ENCODE results near the gene HS6ST1.

HS6ST1 gene

DNA sequence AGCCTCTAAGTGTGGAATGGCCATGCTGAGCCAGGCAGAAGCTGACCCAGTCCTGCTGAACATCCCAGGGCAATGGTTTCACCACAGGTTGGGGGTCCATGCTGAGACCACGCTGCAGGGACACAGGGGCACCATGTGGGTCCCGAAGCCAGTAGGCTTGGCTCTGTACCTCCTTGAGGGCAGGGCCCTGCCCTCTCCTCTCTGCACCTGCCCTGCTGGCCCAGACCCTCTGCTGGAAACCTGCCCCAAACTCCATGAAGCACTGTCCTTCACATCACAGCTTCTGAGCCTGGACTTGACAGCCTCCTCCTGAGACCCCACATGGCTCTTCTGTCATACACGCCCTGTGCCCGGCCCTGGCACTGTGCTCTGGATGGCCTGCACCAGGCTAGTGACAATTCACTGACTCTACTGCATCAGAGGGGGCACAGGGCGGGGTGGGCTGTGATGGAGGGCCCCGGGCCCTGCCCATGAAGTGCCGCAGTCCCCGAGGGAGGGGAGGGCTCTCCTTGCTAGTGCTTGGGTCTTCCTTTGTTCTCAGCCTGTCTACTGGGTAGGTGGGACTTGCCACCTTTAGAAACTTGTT lies 24.7 kb downstream of the HS6ST1 start:
- DNase-seq, result no peak

DNA sequence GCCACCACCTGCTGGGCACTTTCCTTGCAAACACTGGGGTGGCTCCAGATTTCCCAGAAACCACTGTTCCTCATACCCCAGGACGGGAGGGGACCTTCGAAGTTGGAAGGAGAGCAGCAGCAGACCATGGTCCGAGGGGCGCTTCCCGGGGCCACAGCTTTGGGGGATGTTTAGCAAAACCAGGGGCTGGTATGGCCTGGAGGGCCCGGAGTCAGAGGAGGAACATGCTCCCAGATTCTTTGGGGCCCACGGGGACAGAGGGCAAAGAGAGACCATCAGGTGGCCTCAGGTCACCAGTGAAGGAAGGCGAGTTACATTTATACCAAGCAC lies 25.3 kb downstream of the HS6ST1 start:
- DNase-seq, result no peak

DNA sequence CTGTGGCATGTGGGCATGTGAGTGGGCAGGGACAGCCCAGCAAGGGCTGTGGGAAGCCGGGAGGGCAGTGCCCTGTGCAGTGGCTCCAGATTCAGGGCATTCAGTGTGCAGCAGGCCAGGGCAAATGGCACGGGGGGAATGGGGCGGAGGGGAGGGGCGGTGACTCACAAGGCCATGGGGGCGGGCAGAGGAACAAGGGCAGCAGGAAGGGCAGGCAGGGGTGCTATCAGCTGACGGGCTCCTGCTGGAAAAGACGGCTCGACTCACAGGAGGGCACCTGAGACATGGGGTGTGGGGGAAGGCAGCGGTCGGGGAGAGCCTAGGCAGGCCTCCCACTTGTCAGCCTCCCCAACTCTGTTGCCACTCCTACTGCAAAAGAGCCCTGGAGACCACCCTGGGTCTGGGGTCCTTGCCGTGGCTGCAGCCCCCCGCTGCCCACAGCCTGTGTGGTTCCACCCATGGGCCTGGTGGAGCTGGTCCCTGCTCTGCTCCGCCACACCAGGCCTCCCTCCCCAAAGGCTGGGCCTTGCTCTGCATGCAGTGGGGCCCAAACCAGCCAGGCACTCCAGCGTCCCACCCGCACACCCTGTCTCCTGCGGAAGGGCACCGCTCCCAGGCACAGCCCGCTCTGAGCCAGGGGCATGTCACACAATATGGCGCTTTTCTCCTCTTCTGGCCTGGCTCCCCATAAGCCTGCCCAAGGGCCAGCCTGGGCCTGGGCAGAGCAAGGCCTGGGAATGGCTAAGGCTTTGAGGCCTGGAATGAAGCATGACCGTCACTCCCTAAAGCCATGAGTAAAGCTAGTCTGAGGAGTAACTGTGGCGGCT lies 25.9 kb downstream of the HS6ST1 start:
- no peak for DNase-seq

GRCh38 chr2:128291844-128292598 lies 26.6 kb downstream of the HS6ST1 start:
- no peak for DNase-seq

DNA sequence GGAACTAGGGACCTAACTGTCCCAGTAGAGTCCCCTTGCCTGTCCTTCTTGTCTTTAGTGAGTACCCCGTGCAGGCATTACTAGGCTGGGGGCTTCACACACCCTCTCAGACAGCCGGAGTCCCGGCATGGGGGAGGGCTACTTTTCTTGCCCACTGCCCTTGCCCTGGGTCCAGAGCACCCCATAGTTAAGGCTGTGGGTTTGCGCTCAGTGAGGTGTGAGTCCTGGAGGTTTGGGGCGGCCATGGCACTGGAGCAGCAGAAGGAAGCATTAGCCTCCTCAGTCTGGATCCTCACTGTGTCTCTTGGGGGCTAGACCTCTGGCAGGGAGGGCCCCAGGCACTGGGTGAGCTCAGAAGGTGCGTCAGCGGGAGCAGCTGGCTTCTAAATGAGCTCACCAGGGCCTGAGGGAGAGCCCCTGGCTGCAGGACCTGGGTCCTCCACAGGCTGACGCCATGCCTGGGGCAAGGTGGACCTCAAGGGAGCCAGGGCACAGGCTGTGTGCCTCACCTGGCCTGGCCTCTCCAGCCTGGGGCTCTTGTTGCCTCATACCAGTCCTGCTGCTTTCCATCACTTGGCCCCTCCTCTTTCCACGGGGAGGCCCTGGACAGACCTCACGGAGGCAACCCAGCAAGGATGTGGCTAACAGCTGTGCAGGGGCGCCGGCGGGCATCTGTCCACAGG lies 27.4 kb downstream of the HS6ST1 start:
- no peak for DNase-seq

DNA sequence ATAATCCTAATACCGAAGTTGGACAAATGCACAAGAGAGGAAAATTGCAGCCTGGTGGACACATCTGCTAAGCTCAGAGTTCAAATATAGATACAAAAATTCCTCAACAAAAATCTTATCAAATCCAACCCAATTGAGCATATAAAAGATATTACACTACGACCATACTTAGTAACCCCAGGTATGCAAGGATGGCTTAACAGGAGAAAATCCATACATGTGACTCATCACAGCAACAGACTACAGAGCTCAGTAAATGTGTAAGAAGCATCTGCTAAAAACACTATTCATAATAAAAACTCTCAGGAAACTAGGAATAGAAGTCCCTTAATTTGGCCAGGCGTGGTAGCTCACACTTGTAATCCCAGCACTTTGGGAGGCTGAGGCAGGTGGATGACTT lies 28.3 kb downstream of the HS6ST1 start:
- DNase-seq, result no peak

DNA sequence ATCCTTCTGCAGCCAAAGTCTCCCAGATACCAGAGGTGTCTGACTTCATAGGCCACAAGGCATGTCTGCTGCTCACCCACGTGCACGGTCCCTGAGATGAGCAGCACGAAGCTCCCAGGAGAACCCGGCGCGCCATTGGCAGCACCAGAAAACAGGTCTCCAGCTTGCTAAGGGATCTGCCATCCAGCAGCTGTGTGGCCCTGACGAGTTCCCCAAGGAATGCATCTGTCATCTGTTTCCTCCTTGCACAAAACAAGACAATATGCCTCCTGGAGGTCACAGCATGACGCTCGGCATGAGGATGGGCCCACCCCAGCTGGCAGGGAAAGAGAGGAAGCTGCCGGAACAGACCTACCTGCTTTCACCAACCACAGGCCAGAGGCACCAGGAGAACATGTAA lies 29.2 kb downstream of the HS6ST1 start:
- no peak for DNase-seq

GRCh38 chr2:128288781-128289180 lies 29.9 kb downstream of the HS6ST1 start:
- no peak for DNase-seq

- DNase-seq, result no peak
Observed at GRCh38 chr2:128287780-128288735, 30.6 kb downstream of the HS6ST1 start.

- no peak for DNase-seq
Observed at GRCh38 chr2:128286905-128287779, 31.5 kb downstream of the HS6ST1 start.

GRCh38 chr2:128286011-128286721 lies 32.5 kb downstream of the HS6ST1 start:
- no peak for DNase-seq

- DNase-seq, result no peak
Observed at GRCh38 chr2:128285329-128285931, 33.2 kb downstream of the HS6ST1 start.

DNA sequence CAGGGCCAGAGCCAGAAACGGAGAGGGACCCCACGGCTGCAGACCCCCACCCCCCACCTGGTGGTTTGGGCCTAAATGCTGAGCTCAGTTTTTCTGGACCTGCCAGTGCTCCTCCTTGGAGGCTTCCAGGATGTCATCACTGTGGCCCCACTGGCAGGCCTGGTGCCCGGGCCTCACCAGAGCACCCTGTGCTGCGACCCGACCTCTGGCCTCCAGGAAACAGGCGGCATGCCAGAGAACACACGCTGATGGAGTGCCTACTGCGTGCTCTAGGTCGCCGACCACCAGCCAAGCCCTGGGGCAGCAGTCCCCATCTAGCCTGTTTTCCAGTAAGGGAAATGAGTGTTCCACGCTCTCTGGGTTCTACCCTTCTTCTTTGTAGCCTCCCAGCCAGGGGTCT lies 33.8 kb downstream of the HS6ST1 start:
- no peak for DNase-seq

GRCh38 chr2:128284037-128284441 lies 34.6 kb downstream of the HS6ST1 start:
- no peak for DNase-seq

DNA sequence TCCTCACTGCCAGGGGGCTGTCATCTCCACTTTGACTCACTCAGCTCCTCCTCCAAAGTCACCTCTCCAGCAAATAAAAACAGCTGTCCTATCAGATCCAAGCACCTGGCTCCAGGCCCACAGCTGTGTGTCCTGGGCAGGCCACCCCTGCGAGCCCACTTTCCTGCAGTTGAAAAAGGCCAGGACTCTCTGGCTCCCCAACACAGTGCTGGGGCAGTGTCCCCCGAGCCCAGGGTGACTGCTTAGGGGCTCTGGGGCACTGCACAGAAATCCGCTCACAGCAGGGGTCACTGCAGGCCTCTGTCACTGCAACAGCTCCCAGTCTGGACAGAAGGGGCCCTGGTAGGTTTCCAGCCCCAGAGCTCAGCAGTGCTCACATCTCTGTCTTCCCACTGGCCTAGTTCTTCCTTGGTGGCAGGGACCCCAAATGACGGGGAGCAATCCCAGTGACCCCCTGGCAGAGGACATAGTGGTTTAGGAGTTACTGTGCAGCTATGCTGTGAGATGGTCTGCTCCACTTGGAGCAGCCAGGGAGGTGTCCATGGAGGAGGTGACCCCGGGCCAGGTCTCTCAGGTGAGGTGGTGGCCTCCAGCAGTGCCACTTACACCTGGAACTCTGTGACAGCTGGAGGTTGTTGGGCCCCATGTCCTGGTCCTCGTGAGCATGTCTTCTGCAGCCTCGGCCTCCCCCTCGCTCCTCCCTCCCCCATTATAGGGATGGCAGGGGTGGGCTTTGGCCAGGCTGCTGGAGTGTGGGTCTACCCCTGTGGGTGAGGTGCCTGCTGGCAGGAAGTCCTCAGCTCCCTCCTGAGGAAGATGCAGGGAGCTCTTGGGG lies 35.5 kb downstream of the HS6ST1 start:
- no peak for DNase-seq

DNA sequence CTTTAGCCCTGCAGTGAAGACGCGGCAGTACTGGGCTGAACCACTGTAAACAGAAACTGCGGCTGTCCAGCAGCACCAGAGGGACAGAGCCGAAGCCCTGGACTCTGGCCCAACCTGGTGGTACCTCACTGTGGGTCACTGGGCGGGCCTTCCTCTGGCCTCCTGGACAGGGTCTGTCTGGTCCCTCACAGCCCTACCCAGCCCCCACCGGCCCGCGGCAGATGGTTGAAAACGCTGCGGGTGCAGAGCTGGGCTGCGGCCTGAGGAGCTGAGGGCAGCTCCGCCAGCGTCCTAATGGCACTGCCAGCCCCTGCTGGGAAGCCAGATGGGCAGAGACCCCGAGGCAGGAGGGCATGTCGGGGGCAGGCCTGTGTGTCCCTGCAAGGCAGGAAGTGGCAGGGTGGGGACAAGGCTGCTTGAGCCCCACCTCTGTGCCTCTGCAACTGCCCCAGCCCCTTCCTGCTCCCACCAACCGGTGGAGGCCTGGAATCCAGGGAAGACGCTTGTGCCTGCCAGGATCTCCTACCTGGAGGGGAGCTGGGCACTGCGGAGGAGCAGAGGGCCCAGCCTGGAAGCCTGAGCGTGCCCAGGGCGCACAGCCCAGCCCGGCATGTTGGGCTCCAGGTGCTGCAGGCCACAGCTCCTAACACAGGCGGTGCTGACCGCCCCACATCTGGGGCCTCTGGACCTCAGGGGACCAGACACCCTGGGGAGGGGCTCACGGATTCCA lies 36.3 kb downstream of the HS6ST1 start:
- DNase-seq, result no peak

DNA sequence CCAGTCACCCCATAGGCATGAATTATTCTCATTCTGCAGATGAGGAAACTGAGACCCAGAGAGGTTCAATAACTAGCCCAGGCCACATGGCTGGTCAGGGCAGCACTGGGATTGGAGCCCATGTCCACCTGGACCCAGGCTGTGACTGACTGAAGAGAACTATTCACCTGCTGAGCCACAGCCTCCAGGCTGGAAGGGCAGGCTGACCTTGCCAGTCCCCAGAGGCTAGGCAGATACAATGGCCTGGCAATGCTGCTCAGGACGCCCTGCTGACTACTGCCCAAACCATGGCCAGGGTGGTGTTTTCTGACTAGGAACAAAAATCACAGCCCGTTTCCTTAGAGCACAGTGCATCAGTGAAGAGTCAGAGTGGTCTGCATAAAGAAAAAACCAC lies 36.8 kb downstream of the HS6ST1 start:
- no peak for DNase-seq

DNA sequence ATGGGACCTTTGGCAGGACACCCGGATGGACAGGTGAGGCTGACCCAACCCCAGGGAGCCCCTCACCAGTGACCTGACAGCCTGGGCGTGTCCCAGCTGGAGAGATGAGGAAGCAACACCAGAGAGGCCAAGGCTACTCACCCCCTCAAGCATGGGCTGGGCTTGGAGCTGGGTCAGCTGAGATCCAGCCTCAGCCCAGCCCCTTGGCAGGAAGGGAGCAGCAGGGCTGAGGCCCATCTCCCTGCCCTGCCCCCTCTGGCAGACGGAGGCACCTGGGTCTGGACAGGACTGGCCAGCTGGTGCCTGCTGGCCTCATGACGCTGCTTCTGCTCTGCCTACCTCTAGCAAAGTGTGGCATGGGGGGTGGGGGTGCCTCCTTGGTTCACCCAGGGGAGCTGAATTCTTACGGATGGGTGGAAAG lies 37.8 kb downstream of the HS6ST1 start:
- DNase-seq, result no peak
